HepG2 (cell line): ENCODE data around the gene PPP6R2. TPM values are rescaled to one million over a fixed set of nuclear protein-coding genes. Genes with fewer than 3 reads are reported as not detected.

ENCODE experiments used
- ATAC-seq: fragments of 200-7000 bp; cut with Tn5 transposase; 3 replicates; pipeline ENCODE4 v1.9.1; 2020; ENCODE audit warnings: mild to moderate bottlenecking, moderate library complexity
- BruUV-seq: library from RNA; stranded (reverse); fragments of 400-500 nt; replicated peaks from 2 replicates; lab custom pipeline; 2021; lab: Mats Ljungman, UMichigan
- CTCF ChIA-PET: fragments of 300-600 bp; formaldehyde crosslinking; extraction: SDS; loops from one replicate; lab custom pipeline; 2021; ENCODE audit warnings: low total read pairs, inconsistent platforms, low intra/inter-chr PET ratio; lab: Yijun Ruan, JAX
- POLR2A ChIA-PET: fragments of 350-600 bp; sonication (Branson Sonifier 250); formaldehyde crosslinking; loops from one replicate; lab custom pipeline; 2020; ENCODE audit warnings: antibody characterized with exemption, inconsistent platforms; lab: Yijun Ruan, JAX
- DNase-seq: peaks from one replicate; pipeline ENCODE4 v3.0.0-alpha.2; 2015; ENCODE audit warnings: low spot score
- FAIRE-seq: peaks from 3 replicates; lab custom pipeline; 2011; peaks lifted over from hg19 to GRCh38; lab: Jason Lieb, UNC
- H2AFZ ChIP-seq: one replicate; pipeline ENCODE4 v1.6.1; 2011; ENCODE audit warnings: low read length, inconsistent platforms
- H3K27ac ChIP-seq: fragments of 300-600 bp; 3 replicates; pipeline ENCODE4 v1.8.0; 2011; ENCODE audit warnings: mixed run types, mild to moderate bottlenecking, mixed read lengths, low read length, inconsistent platforms; ENCODE audit not compliant: insufficient read depth; ENCODE audit errors: extremely low read length
- H3K27me3 ChIP-seq, 2 experiments: fragments of 200-600 bp in 1 of 2; 2 replicates in 1 of 2; 3 replicates in 1 of 2; pipeline versions ENCODE4 v1.6.0 to v1.8.0; 2011; ENCODE audit warnings: low read length in 2 of 2, mild to moderate bottlenecking in 2 of 2, moderate library complexity in 2 of 2, inconsistent platforms in 1 of 2; ENCODE audit not compliant: insufficient read depth in 2 of 2, control insufficient read depth in 1 of 2
- H3K36me3 ChIP-seq, 2 experiments: fragments of 200-600 bp in 1 of 2; replicated peaks in 1 of 2; 2 replicates in 1 of 2; 3 replicates in 1 of 2; pipeline versions ENCODE4 v1.5.1 to v1.8.0; 2011; ENCODE audit warnings: low read length in 2 of 2, inconsistent platforms in 1 of 2; ENCODE audit not compliant: insufficient read depth in 2 of 2, control insufficient read depth in 1 of 2
- H3K4me1 ChIP-seq: 2 replicates; pipeline ENCODE4 v1.5.1; 2012; ENCODE audit warnings: low read length, inconsistent platforms; ENCODE audit not compliant: insufficient read depth
- H3K4me2 ChIP-seq: 2 replicates; pipeline ENCODE4 v1.6.0; 2011; ENCODE audit warnings: low read depth, low read length, inconsistent platforms
- H3K4me3 ChIP-seq, 3 experiments: fragments of 200-600 bp in 1 of 3; sonication (generic), shearing (Covaris generic) in 1 of 3; replicated peaks in 1 of 3; 2 replicates each; pipeline ENCODE4 v1.5.1; 2011 to 2016; ENCODE audit warnings: low read length in 3 of 3, inconsistent platforms in 2 of 3, low read depth in 2 of 3, mild to moderate bottlenecking in 2 of 3, control low read depth in 1 of 3, mixed read lengths in 1 of 3; ENCODE audit not compliant: insufficient read depth in 1 of 3
- H3K79me2 ChIP-seq: one replicate; pipeline ENCODE4 v1.6.1; 2011; ENCODE audit warnings: low read length, inconsistent platforms; ENCODE audit not compliant: insufficient read depth
- H3K9ac ChIP-seq: 2 replicates; pipeline ENCODE4 v1.6.0; 2011; ENCODE audit warnings: mild to moderate bottlenecking, low read depth, low read length, inconsistent platforms; ENCODE audit not compliant: insufficient read depth
- H3K9me3 ChIP-seq: 2 replicates; pipeline ENCODE4 v1.5.1; 2012; ENCODE audit warnings: mild to moderate bottlenecking, low read length
- H4K20me1 ChIP-seq: 2 replicates; pipeline ENCODE4 v1.6.0; 2011; ENCODE audit warnings: inconsistent platforms, mild to moderate bottlenecking, low read length, moderate library complexity; ENCODE audit not compliant: insufficient read depth
- NFIC ChIP-seq: IDR thresholded peaks from 2 replicates; pipeline ENCODE4 v1.6.1; 2012; ENCODE audit warnings: mild to moderate bottlenecking, low read length, inconsistent platforms
- RBFOX2 ChIP-seq: fragments of 200-400 bp; formaldehyde crosslinking; IDR thresholded peaks from 2 replicates; pipeline ENCODE4 v1.6.1; 2017; ENCODE audit warnings: low read depth, mild to moderate bottlenecking, low read length
- ZNF121 ChIP-seq: sonication (generic); formaldehyde crosslinking; IDR thresholded peaks from 2 replicates; pipeline ENCODE4 v1.5.0; 2020; ENCODE audit warnings: mild to moderate bottlenecking, missing genetic modification reagents
- ZNF609 ChIP-seq: sonication (generic); formaldehyde crosslinking; IDR thresholded peaks from 2 replicates; pipeline ENCODE4 v1.4.0; 2020; ENCODE audit warnings: mild to moderate bottlenecking, missing genetic modification reagents, borderline replicate concordance
- WGBS: methylation state at CpG from one replicate; pipeline ENCODE4 v1.1.6; 2017; ENCODE audit warnings: low lambda C conversion rate; 5-methylcytosine and 5-hydroxymethylcytosine counted together
- in situ Hi-C: cut with HindIII; loops from 2 replicates; pipeline ENCODE4 v1.10.0; 2017; ENCODE audit warnings: low pct_unique_long_range_greater_than_20kb; ENCODE audit not compliant: extremely low pct_ligation_motif_present
- intact Hi-C: fragments of 100-400 bp; cut with micrococcal nuclease; formaldehyde crosslinking; loops from one replicate; pipeline ENCODE4 v1.10.0; 2022; ENCODE audit not compliant: unreplicated experiment
- polyA plus RNA-seq, 8 experiments: library from polyadenylated mRNA; depleted of rRNA in 3 of 8; stranded (reverse) in 7 of 8; unstranded in 1 of 8; fragments of >200 nt; fragmentation: Illumina TruSeq in 4 of 8; extraction: Trizol in 4 of 8; gene quantifications; 2 replicates each; pipeline versions ENCODE4 v1.2.1 to v1.2.3, GENCODE V29; 2011 to 2016; ENCODE audit warnings: low read depth in 4 of 8, missing spikeins in 1 of 8, mixed read lengths in 1 of 8; ENCODE audit not compliant: insufficient read depth in 1 of 8
- total RNA-seq, 5 experiments: library from RNA; depleted of rRNA; stranded (reverse); fragments of >200 nt; fragmentation: Illumina TruSeq; extraction: Trizol; gene quantifications; 2 replicates each; pipeline ENCODE4 v1.2.3, GENCODE V29; 2016; ENCODE audit warnings: low read depth in 1 of 5

Gene PPP6R2
- total and polyA plus RNA-seq, 2 of the 13 experiments (the other 11 are each of a cell fraction or from before 2014, with no cell fraction given), result 55.0 to 102 TPM

GRCh38 chr22:50465066-50465930 lies 122.2 kb downstream of the PPP6R2 start:
- Histone ChIP-seq H3K27ac (no peak overlapping the region), H4K20me1 (peaks cover 3% of the 10 kb centered on the region; the same call in 1 of the 2 replicates), H3K9me3 (no peaks in the 10 kb centered on the region), H3K79me2 (peaks cover 11% of the 10 kb centered on the region), H3K4me3 (no peak overlapping the region), H3K4me1 (0 out of 2 replicates have a peak, but pooled peaks cover 5% of the 10 kb centered on the region), H3K36me3 (peaks cover 31 to 59% of the 10 kb centered on the region in 2 experiments; a peak in 4 of 5 replicates), H3K4me2 (no peak overlapping the region), H3K27me3 (no peaks in the 10 kb centered on the region), H3K9ac (no peak overlapping the region), H2AFZ (no peak overlapping the region)
- POLR2A ChIA-PET, result no interaction called here
- DNase-seq (no peak), ATAC-seq (no peak), FAIRE-seq (no peak)
- in situ Hi-C loops, result no loop called here
- CTCF ChIA-PET, result no interaction called here
- 98% methylated on average over 23 of the region's 30 CpGs for WGBS
- no peak for TF ChIP-seq ZNF121 (CRISPR knock-in tag)
- no peak for TF ChIP-seq NFIC
- no peak for TF ChIP-seq ZNF609 (CRISPR knock-in tag)
- peak; percentile 36; the same call in 1 of the 2 replicates for TF ChIP-seq RBFOX2
- BruUV-seq, result no TSS peak
- intact Hi-C loops, result no loop called here
